GM19238 (cell line): ENCODE data around the gene LTBP2.

Experiments
- DNase-seq: peaks from one replicate; pipeline ENCODE4 v3.0.0; 2011; ENCODE audit warnings: low spot score; ENCODE audit not compliant: insufficient read length

LTBP2 gene

DNA sequence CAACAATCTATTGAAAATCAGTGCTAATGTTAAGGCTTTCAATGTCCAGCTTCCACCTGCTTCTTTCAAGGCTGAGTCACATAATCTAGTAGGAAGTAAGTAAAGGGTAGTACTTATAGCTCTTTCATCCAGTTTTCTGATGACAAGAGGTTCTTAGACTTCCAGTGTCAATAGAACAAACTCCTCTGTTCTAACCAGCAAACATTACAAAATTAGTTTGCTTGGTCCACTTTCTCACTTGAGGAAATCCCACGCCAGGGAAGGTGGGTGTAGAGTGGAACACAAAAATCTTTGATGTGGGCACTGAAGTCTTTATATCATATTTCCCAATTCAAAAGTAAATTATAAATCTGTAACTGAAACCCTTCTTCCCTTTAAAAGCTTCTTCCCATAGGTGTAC lies 121.6 kb downstream of the LTBP2 start:
- no peak for DNase-seq

DNA sequence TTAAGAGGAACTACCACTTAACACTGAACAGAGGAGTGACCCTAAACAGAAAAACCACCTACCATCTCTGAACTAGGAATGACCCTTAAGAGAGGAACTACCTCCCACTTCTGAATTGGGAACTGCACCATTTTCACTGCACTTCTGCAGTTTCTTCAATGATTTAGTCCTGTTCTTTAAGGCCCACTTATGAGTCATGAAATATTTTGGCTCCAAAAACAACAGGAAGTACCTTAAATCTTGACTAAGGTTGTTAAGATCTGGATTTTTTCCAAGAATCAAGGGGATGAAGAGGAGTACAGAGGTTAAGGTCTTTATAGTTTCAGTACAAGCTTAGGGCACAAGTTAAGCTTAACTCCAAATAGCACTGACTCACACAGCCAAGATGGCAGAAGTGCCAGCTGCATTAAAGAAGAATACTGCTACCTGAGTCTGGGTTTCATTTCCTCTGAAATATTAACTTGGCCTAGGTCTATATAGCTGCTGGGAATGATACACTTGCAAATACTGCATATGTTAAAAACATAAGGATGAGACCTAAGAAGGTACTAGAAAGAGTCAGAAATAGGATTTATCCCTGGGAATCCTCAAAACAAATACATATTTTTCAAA lies 123.1 kb downstream of the LTBP2 start:
- no peak for DNase-seq

DNA sequence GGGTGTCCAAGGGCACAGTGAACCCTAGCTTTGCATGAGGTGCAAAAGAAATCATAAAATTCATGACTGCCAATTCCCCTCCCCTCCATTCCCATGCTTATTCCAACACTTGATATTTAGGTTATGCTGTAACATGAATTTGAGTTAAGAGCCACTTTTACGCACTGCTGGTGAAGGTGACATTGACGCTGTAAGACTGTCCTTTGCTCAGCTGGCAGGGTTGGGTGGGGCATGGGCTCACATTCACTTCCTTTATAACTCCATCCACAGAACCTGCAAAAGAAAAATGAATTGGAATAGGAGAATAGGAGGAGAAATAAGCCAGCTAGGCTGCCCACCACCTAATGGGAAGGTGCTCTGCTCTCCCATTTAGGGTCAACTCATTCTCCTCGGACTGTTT lies 125.9 kb downstream of the LTBP2 start:
- no peak for DNase-seq

DNA sequence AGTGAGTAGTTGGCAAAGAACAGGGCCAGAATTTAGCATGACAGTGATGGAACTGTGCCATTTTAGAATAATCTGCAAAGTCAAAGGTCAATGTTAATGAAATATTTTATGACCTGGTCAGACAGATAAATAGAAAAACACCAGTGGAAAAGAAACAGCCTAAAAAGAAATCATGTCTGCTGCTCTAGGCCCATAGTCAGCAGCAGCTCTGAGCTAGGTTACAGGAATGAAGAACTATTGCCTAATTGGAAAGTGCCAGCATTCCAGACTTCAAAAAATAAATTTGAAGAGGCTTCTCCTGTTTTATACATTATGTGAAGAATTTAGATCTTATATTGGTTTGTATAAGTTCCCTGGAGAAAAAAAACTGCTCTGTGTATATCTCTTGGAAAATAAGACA lies 128.7 kb downstream of the LTBP2 start:
- no peak for DNase-seq

DNA sequence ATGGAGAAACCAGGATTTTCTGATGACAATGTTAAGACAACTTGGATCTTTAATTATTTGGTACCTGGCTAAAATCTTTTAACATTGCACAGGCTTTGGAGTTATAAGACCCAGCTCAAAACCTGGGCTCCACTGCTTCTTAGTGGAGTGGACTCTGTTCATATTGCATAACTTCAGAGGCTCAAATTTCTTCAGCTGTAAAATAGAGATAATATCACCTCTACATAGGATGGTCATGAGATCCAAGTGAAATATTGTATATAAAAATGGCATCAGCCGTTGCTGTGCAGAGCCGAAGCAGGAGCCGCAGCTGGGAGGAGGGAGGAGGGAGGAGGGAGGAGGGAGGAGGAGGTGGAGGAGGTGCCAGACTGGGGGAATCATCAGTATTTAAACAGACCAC lies 129.5 kb downstream of the LTBP2 start:
- no peak for DNase-seq

DNA sequence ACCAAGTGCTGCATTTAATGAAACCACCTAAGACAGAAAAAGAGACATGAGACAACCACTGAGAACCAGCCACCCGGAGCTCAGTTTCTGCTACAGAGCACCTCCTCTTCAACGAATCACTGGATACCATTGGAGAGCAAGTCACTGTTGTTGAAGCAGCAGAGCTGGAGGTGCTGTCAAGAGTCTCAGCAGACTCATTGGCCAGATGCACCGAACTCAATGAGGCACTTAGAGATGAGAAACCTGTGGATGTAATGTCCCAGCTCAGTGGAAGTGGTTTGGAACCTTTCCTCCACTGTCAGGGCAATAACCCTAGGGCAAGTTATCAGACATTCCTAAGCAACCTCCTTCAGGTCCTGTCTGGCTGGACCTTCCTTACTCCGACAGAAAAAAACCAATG lies 132.0 kb downstream of the LTBP2 start:
- DNase-seq, result no peak

DNA sequence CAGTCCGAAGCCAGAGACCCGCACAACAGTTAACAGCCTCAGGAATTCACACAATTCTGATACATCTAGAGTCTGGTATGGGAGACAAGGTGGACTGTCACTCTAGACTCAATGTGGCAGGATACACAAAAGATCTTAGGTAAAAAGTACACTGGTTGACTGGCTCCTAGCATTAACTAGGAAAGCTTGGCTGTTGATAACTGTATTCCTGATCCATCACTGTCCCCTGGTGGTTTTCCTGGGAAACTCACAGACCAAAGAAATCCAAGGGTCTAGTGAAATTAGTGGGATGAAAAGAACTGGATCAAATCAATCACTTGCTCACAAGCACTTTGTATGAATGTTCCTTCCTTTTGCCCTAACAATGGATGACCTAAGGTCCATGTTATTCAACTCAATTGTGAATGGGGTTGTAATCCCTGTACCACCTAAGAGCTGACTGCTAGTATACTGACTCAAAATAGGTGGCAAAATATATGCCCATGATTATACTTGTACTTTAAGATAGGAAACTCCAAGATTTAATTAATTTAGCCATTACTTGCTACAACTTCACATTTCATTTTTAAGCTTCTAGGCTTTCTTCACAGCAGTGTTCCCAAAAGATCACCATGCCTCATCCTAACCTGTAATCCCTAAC lies 132.9 kb downstream of the LTBP2 start:
- no peak for DNase-seq

DNA sequence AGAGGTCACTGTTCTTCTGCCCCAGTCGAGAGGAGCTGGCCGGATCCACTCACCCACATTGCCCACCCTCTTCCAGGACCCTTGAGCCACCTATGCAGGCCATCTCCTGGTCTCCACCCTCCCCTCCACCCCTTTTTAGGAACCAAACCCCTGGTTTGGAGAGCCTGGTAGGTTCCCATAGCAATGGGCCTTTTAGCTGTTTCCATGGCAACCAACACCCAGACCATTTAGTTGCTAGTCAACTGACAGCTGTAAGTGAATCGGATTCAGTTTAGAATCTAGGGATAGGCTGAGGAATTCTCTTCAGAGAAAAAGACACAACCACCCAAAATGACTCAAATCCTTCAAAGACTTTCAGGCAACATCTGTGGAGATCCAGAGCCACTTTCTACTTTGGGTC lies 135.4 kb downstream of the LTBP2 start:
- DNase-seq, result no peak

DNA sequence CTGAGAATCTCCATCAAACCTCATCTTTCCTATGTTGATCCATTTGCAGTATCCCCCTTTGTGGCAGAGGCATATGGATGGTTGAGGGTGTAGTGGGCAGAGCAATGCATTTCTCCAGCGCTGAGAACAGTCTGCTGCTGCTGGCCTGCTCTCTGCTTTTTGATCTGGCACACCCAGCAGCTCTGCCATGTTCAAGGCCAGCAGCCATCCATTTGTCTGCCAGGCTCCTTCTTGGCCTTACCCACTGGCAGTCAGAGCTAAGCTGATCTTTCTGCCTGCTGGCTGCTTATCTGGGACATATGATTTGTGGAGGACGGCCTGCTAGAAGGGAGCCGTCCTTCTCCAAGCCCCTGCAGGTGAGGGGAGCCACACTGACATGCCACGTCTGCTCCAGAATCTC lies 135.9 kb downstream of the LTBP2 start:
- no peak for DNase-seq

DNA sequence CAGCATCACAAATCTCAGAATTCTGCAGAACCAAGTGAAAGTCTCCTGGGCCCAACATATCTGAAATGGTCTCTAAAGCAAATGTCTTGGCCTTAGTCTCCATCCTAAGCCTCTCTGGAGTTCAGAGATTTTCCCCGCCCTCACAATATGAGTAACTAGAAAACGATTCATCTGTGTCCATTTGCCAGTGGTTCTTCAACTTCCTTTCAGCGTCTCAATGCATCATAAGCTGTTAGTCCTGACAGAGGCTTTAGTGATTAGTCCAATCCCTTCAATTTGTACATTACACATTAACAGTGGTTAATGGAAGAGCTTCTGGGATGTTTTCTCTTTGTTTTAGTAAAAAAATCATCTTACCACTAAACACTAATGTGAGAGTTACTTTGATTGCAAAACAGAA lies 136.4 kb downstream of the LTBP2 start:
- DNase-seq, result no peak

DNA sequence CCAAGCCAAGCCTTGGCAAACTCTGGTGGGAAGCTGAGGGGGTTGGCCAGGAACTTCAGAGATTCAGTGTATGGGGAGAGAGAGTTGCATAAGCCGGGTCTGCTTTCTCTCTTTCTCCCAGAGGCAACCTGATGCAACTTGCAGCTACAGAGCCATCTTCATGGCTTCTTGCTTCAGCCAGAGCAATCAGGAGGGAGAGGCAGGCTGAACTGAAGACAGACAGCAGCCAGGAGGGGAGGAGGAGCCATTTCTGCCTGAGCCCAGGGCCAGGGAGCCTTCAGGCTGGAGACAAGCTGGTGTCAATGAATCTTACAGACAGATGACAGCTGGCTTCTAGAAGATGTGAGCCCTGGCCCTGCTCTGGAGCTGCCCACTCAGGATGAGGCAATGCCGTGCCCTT lies 137.7 kb downstream of the LTBP2 start:
- DNase-seq, result no peak

DNA sequence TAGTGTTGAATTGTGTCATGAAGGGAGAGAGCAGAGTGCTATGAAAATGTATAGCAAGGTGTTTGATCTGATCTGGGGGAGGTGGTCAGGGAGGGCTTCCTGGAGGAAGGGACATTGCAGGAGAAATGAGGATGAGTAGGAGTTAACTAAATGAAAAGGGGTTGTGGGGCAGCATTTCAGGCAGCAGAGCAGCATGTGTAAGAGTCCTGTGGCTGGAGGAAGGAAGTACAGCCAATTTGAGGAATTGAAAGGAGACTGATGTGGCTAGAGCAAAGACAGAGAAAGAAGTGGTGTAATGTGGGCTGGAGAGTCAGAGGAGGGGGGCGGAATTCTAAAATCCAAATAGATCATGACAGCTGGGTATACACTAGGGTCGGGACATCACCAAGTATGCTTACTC lies 139.4 kb downstream of the LTBP2 start:
- DNase-seq, result no peak

DNA sequence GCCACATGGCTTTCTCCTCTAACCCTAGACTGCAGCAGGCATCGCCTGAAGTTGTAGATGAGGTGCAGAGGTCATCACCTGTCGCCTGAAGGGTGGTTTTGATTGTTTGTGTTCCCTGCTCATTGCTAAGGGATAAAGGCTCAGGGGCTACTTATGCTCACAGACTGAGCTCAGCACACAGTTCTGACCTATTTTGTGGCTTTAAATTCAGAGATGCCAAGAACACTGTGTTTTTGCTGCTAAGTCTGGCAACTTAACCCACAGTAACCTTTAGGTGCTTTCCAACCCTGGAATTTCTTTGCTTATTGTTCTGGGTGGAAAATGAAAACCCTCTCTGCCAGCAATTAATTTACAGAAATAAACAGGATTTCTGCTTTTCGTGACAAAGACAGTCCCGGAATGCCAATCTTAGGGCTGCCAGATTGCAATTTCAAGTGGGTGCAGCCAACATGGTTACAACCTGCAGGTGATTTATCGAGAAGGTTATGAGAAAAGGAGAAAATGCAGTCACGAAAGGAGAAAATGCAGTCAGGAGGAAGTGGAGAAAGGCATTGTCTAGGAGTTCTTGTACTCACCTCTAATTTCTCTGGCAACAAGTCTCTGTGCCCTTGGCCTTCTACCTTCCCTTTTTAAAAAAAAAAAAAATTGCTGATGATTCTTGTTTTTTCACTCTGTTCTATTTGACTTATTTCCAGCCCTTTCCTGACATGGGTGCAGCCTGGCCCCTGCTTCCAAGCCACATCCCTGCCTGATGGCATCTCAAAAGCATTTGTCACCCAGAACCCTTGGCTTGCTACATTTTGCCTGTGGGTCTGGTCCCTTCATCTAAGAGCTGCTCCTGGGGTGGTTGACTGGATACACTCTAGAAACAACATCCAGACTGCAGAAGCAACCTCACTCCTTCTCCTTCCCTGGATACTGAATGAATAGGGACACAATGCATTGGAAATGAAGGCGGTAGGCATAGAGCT lies 142.2 kb downstream of the LTBP2 start:
- no peak for DNase-seq

DNA sequence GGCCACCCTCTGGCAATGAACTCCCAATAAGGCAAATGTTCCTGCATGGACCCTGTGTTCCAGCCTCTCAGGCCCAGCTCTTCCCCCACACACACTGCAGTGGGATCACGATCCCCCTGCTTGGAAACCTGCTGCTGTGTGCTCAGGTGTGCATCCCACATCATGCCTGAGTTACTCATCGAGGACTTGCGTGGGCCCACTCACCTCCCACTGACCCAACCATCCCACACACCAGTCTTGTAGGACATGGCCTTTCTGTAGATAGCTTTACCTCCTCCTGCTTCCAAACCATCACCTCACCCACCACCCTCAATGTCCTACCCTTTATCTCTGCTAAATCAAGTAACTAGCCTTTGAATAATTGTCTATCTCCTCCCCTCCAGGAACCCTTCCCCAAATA lies 143.5 kb downstream of the LTBP2 start:
- DNase-seq, result no peak

DNA sequence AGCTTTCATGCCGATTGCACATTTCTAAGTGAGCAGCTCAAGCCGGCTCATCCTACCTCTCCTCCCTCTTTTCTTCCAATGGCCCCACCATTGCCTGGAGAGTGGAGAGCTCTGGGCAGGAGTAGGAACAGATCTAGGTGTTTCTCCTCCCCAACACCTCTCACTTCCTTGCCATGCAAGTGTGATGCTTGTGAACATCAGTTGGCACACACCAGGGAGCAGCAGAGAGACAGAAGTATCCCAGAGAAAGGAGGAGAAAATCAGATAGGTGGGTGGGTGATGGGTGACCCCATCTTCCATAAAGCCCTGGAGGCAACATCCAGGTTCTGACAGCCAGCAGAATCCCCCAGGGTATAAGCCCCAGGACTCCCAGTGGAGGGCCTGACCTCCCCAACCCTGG lies 146.7 kb downstream of the LTBP2 start:
- no peak for DNase-seq

DNA sequence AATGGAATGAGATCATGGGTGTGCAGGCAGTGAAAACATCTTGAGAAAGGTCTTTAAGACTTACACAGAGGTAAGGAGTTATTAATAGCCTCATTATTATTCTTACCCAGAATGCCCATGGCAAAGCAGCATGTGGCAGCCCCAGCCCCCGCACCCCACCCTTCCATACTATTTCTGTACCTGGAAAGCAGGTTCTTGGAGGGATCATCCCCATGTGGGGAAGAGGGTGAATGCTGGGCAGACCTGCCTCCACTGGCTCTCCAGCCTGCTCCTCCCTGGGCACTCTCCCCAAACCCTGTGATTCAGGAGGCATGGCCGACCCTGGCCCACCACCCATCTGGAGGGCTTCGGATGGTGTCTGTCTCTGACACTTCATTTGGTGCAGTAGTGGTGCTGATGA lies 147.3 kb downstream of the LTBP2 start:
- no peak for DNase-seq

DNA sequence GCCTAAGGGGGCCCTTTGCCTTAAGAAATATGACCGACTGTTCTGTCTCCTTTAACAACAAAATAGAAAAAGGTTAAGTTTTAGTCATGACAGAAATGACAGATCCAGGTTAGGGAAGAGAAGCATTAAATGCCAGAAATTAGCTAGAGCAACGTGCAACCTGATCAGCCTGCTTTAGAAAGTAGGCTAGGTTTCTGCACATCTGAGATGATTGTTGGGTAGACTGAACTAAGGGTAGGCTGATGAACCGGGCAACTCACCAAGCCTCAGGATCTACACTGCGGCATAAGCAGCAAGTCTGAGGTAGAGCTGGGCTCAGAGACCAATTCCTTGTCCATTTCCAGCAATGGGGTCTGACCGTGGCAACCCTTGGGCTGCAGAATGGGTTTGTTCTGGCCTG lies 148.3 kb downstream of the LTBP2 start:
- DNase-seq, result no peak

DNA sequence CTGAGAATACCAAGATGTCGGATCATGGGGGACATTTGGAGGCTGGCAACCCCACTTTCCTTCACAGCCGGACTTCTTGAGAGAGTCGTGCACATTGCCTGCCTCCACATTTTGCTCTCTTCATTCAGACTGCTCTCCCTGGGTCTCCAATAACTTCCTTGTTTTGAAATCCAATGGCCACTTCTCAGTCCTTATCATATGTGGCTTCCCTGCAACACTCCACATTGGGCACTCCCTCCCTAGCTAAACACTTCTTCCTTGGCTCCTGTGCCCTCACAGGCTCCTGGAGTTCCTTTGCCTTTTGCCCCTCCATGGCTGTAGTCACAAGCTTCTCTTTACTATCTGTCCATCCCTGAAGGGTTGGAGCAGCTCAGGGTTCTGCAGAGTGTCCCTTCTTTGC lies 149.0 kb downstream of the LTBP2 start:
- no peak for DNase-seq

DNA sequence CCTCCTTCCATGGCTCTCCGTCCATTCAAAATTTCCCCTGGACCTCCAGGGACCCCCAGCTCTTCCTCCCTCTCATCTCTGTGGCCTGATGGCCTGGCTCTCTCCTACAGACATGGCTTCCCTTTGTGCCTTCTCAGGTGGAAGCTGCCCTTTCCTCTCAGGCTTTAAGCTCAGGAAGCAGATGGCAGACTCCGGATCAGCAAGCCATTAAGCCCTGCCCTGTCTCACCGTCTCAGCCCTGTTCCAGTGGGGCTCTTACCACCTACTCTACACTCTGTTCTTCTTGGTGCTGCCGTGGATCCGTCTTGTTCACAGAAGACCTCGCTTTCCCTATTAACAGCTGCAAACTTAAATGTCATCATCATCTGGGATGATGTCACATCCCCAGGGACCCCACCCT lies 152.1 kb downstream of the LTBP2 start:
- DNase-seq, result no peak

DNA sequence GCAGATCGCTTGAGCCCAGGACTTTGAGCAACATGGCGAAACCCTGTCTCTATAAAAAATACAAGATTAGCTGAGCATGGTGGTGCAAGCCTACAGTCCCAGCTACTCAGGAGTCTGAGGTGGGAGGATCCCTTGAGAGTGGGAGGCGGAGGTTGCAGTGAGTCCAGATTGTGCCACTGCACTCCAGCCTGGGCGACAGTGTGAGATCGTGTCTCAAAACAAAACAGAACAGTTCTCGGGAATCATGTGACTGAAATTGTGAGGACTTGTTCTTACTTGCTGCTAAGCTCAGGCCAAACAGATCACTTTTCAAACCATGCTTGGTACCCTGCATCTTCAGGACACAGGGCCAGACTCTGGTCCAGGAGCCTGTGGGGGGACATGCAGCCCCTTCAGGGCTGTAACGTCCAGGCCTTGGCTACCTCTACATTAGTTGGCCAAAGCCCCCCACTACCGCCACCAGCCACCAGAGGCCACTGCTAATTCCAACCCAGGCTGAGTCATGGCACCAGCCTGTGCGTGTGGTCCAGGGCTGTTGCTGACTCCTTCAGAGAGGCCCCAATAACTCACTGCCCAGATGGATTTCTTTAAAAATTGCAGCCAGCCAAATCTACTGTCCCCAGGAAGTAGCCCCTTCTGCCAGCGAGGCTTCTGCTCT lies 152.6 kb downstream of the LTBP2 start:
- DNase-seq, result peak; percentile 37

DNA sequence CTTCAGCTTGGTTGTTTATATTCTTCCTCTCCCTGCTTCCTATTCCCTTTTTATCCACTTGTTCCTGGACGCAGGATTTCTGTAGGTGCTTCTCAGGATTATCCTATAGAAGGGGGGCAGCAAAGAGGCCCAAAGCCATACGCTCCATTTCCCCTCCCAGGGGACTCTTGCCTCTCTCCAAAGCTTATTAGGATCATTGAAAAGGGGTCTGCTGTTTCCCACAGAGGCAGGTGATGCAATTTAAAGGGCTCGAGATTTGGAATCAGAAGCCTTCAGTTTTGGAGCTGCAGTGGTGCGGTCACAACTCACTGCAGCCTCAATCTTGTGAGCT lies 154.5 kb downstream of the LTBP2 start:
- DNase-seq, result no peak
